Omental fat pad (tissue), 4 donors: ENCODE measurements around the gene DYNC2H1. TPM values are rescaled to one million over a fixed set of nuclear protein-coding genes. Genes with fewer than 3 reads are reported as not detected.
"Not testable (repeated sequence)": the region's sequence is repeated elsewhere in the genome, so short reads cannot be mapped to it uniquely, and the experiment has no call there.

Source experiments
- ATAC-seq: fragments of 150-250 bp; one replicate; pipeline ENCODE4 v1.9.1; 2016; ENCODE audit warnings: mild to moderate bottlenecking, moderate library complexity; ENCODE audit not compliant: low FRiP score
- DNase-seq: peaks from one replicate; pipeline ENCODE4 v3.0.0-alpha.2; 2019; ENCODE audit warnings: low spot score
- total RNA-seq, 4 donors: library from RNA; depleted of rRNA; stranded (reverse); fragments of >200 nt; gene quantifications; one replicate each; pipeline ENCODE4 v1.1.0, GENCODE V29; 2016
- TF ChIP-seq, protein P1 (sequence below), 3 donors: fragments of 450-650 bp; IDR thresholded peaks; one replicate each; pipeline ENCODE4 v1.5.1; 2016 to 2017; ENCODE audit warnings: antibody characterized with exemption in 3 of 3, mild to moderate bottlenecking in 3 of 3, moderate library complexity in 2 of 3

Gene DYNC2H1
- total RNA-seq, 4 donors from 2014 or later = 14.7 to 34.1 (median 23.7) TPM

DNA sequence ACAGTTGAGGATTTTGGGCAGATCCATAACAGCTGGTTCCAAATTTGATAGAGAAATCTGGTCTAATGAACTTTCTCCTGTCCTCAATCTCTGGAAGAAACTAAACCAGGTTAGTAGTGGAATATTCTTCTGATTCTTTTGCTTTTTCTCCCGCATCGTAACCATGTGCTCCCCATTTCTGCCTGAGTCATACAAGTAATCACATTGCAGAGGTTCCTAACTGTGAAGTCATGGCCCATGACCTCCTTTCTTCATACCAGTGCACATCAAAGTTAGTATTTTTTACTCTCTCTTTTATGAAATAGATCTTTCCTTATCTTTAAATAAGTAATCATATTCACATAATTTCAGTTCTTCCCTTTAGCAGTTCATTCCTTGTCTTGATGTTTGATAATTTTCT lies 249.0 kb downstream of the DYNC2H1 start:
- TF ChIP-seq, protein P1, sequence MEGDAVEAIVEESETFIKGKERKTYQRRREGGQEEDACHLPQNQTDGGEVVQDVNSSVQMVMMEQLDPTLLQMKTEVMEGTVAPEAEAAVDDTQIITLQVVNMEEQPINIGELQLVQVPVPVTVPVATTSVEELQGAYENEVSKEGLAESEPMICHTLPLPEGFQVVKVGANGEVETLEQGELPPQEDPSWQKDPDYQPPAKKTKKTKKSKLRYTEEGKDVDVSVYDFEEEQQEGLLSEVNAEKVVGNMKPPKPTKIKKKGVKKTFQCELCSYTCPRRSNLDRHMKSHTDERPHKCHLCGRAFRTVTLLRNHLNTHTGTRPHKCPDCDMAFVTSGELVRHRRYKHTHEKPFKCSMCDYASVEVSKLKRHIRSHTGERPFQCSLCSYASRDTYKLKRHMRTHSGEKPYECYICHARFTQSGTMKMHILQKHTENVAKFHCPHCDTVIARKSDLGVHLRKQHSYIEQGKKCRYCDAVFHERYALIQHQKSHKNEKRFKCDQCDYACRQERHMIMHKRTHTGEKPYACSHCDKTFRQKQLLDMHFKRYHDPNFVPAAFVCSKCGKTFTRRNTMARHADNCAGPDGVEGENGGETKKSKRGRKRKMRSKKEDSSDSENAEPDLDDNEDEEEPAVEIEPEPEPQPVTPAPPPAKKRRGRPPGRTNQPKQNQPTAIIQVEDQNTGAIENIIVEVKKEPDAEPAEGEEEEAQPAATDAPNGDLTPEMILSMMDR (IDR thresholded peaks at IDR 0.05) = no peak
- ATAC-seq = no peak

GRCh38 chr11:103359216-103359615 lies 250.0 kb downstream of the DYNC2H1 start:
- TF ChIP-seq, protein P1 (IDR thresholded peaks at IDR 0.05) = no peak
- no peak for DNase-seq
- no peak for ATAC-seq

More for the DNA sequence above, 249.0 kb downstream of the DYNC2H1 start:
- DNase-seq = no peak

DNA sequence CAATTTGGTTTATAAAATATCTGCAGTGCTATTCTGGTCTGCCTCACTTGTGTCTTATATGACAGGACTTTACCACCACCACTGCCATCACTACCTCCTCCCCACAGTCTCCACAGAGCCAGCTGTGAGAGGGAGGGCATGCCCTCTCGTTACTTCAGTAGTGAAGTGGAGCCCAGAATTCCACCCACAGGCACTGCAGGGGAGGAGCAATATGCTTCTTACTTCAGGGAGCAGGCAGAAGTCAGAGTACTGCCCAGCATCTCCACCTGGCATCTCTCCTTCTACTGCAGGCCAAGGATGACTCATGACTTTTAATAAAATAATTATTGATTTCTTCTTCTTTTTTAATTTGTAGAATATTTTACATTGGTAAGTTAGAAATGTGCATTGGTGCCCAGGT lies 255.5 kb downstream of the DYNC2H1 start:
- TF ChIP-seq, protein P1 (IDR thresholded peaks at IDR 0.05) = no peak
- no peak for DNase-seq
- ATAC-seq = no peak

GRCh38 chr11:103367650-103368049 lies 258.4 kb downstream of the DYNC2H1 start:
- ATAC-seq (no peak), DNase-seq (no peak)
- TF ChIP-seq, protein P1 (IDR thresholded peaks at IDR 0.05) = no peak

- TF ChIP-seq, protein P1 (IDR thresholded peaks at IDR 0.05) = no peak
- no peak for DNase-seq
- ATAC-seq = no peak
These were observed 258.9 kb downstream of the DYNC2H1 start for GRCh38 chr11:103368145-103368544.

DNA sequence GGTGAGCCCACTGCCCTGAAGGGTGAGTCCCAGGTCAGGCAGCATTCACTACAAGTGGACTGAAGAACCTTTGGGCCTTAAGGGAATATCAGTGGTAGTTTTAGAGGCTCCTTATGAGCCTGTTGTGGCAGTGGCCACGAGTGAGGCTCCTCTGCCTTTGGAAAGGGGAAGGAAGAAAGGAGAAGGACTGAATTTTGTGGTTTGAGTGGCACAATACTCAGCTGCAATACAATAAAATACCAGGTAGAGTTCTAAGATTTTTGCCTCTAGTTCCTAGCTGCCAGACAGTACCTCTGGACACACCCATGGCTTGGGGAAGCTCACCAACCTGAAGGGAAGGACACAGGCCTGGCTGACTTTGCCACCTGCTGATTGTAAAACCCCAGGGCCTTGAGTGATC lies 260.9 kb downstream of the DYNC2H1 start:
- TF ChIP-seq, protein P1 (IDR thresholded peaks at IDR 0.05) = no peak
- DNase-seq (no peak), ATAC-seq (no peak)

- no peak for ATAC-seq
- DNase-seq = no peak
- TF ChIP-seq, protein P1 (IDR thresholded peaks at IDR 0.05) = no peak
These were observed 263.7 kb downstream of the DYNC2H1 start for GRCh38 chr11:103372906-103373305.

DNA sequence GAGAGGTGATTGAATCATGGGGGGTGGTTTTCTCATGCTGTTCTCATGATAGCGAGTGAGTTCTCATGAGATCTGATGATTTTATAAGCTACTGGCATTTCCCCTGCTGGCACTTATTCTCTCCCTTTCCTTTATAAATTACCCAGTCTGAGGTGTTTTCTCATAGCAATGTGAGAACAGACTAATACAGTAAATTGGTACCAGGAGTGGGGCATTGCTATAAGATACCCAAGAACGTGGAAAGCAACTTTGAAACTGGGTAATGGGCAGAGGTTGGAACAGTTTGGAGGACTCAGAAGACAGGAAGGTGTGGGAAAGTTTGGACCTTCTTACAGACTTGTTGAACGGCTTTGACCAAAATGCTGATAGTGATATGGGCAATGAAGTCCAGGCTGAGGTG lies 265.0 kb downstream of the DYNC2H1 start:
- not testable (repeated sequence) for DNase-seq, ATAC-seq
